Glomerular visceral epithelial cell (primary cell): ENCODE measurements around the gene GRAPL.
A peak's percentile ranks its signal among the peaks of the same experiment; 100 is the strongest.
"Not testable (repeated sequence)": the region's sequence is repeated elsewhere in the genome, so short reads cannot be mapped to it uniquely, and the experiment has no call there.

ENCODE experiments used
- DNase-seq: peaks from one replicate; pipeline ENCODE4 v3.0.0-alpha.2; 2016; ENCODE audit errors: extremely low spot score

GRAPL gene

DNA sequence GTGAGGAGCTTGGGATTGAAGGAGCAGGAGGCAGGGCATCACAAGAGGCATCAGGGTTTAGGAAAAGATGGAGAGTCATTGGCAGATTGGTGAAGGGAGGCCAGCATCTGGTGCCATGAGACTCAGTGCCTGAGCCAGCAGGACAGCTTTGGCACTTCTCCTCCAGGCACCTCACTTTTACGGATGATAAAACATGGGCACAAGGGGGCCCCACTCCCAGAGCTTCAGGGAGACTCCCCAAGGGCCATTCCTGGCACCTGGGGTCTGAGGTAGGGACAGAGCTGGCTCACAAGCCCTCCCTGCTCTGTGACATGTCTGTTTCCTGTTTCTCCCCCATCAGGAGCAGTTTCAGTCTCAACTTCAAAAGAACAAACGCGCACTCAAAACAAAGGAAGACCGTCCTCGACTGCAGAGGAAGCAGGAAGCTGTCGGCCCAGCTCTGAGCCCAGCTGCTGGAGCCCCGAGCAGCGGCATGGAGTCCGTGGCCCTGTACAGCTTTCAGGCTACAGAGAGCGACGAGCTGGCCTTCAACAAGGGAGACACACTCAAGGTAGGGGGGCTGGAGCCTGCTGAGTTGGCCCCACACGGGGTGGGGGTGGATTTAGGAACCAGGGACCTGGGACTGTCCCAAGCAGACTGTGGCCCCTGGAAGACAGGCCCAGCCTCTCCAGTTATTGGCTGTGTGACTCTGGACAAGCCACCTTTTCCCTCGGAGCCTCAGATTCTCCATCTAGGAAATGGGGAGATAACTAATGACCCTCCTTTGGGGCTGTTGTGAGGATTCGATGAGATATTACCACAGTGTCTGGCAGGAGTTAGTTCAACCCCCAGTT lies at the start of gene GRAPL:
Gene GRAPL, plus strand, starts transcription at position 442 of the 833 bp plus-strand sequence. Its CDS starts 31 bp downstream, at position 473.
- not testable (repeated sequence) for DNase-seq

DNA sequence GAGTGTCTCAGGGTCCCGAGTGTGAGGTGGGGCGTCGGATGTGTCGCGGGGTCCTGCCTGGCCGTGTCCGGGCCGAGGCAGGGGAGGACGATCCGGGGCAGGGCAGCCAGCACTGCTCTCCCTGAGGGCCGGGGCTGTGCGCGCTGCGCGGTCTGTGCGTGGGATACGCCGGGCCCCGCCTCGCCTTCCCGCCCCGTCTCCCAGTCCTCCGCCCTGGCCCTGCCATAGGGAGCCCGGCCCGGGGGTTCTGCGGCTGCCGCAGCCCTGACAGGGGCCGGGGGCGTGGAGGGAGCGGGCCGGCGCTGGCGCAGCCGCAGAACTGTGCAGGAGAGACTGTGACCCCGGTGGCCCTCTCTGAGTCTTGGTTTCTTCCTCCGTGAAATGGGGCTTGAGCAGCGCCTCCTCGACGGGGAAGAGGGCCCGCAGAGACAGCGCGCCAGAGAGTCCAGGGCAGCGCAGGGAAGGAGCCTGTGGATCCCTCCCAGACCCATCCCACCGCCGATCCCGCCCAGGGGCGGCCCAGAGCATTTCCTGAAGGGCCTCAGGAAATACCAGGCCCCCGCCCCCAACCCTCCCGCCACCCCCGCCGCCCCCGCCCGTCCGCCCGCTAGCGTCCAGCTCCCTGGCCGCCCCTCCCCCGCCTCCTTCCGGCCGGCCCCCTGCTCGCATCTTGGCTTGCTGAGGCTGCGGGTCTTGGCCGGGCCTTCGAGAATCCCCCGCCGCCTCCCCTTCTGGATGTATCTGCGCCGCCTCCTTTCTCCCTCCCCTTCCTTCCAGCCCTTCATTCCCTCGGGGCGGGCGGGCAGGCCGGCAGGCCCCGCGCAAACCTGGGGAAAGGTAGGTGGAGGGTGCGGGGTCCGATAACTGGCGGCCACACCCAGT lies 38.3 kb upstream of the GRAPL start:
- DNase-seq = not testable (repeated sequence)

DNA sequence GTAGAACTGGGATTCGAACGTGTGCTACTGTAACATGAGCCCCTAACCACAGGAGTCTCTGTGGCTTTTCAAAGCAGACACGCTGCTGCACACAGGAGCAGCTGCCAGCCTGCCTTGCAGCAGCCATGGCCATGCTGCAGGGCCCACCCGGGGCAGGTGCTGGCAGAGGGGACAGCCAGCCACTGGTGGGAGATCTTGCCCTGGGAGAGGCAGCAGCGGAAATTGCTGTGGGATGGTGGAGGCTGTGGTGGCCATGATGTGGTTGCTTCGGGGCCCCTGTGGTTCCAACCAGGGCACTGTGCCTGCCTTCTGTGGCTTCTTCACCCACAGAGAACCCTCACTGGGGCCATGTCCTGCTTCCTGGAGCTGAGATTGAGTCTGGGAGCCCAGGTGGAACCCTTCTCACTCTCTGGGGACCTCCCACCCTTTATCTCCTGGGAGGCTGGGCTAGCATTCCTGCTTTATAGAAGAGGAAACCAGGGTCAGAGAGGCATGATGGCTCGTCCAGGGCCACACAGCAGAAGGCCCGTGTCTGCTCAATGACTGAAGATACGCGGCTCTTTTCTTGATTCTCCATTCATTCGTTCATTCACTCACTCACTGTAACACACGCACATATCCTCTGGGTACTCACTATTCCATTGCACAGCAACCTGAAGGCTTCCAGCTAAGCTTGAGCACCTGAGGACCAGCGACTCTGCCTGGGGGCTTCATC lies 37.2 kb upstream of the GRAPL start:
- DNase-seq = not testable (repeated sequence)

DNA sequence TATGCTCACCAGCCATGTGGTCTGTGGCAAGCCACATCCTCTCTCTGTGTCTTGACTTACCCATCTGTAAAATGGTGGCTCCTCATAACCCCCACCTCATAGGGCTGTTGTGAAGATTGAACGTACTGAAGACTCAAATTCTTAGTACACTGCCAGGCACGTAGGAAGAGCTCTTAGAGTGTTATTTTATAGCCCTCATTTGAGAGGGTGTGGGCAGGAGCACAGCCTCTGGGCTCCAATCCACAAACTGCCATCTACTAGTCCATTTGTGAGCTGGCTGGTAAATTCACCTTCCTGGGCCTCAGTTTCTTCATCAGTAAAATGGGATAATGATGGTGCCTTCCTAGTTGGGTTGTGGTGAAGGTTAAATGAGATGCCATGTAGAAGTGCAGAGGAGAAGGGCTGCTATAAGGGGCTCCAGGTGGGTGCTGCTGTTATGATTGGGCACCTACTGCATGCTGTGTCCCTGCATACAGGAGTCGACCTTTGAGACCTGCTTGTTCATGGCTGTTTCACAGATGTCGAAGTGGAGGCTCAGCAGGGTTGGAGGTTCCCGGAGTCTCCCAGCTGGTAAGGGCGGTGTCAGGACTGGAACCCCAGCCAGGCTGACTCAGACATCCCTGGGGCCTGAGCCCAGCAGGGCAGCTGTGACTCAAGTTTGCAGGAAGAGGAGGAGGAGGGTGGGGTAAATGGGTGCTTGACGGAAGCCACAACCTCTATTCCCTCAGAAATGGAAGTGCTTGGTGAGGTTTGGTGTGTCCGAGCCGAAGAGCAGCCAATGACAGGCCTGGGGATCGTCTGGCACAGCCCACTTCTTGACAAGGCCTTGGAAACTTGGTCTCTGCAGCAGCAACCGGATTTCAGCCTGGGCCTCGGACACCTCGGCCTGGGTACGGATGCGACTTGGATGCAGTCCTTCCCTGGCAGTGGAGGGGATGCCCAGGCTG lies 34.4 kb upstream of the GRAPL start:
- DNase-seq = peak; percentile 20

DNA sequence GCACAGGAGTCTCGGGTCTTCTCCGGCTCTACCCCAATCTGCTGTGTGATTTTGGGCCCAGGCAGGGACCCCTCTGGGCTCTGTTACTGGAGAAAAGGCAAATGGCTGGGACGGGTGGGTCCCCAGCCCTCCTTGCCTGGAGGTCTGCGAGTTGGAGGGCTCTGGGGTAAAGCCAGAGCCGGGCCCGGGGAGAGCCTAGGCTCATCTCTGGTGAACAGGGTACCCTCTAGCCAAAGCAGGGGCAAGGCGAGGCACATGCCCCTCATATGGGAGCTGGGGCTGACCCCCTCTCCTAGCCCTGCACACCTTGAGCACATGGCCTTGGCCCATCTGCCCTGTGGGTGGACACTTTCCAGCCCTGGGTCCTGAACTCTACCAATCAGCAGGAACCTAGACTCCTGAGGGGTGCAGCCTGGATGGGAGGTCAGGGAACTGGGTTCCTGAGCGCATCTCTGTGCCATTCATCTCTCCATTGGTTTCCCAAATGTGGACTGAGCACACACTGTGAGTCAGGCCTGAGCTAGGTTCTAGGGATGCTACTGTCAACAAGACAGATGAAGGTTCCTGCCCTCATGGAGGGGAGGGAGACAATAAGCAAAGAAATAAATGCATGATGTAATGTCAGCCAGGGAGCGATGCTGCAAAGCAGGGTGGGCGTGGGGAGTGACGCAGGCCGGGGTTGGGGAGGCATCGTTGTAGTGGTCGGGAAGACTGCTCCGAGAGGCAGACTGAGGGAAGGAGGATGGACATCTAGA lies 33.5 kb upstream of the GRAPL start:
- not testable (repeated sequence) for DNase-seq

DNA sequence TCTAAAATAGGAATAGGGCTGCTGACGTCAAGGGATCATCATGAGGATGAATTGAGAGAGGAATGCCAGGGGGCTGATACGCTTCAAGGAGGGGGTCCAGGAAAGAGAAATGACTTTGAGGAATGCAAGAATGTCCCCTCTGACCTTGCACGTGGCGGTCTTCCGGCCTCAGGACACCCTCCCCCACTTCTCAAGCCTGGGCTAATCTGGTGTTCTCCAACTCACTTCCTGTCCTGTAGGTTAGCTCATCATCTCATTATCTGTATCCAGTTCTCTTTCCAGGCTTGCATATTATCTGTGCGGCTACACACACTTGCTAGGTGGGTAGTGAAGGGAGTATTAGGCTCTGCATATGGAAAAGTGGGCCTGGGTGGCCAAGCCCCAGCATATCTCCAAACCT lies 18.9 kb upstream of the GRAPL start:
- not testable (repeated sequence) for DNase-seq

DNA sequence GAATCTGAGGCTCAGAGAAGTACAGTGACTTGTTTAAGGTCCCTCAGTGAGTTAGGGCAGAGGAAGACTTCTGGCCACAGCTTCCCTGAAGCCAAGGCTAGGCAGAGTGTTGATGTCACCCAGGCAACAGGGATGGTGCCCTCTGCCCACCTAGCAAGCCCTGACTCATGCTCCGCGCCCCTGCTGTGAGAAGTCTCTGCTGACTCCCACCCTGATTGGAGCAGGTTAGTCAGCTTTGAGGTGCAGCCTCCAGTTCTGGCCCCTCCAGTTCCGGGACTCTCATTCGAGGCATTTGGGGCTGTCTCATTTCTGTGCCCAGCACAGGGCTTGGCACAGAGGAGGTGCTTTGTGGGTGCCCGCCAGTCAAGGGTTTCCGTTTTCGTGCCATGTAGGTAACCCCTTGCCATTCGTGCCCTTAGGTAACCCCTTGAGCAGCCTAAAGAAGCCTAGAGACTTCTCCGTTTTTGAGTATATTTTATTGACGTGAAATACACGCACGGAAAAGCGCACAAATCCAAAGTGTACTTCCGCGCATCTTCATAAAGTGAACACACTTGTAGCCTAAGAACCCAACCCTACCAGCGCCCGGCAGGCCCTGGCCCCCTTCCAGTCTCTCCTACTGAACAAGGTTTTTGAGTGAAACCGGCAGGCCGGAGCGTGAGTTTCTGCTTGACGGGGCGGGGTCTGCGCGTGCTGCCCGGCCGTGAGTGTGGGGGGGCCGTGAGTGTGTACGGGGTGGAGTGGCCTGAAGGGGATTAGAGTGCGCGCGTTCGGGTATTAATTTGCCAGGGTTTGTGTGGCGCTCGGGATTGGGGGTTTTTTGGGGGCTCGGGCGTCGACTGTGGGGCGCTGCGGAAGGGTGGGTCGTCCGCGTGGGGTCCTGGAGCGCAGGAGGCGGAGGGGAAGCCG lies 16.9 kb upstream of the GRAPL start:
- not testable (repeated sequence) for DNase-seq

DNA sequence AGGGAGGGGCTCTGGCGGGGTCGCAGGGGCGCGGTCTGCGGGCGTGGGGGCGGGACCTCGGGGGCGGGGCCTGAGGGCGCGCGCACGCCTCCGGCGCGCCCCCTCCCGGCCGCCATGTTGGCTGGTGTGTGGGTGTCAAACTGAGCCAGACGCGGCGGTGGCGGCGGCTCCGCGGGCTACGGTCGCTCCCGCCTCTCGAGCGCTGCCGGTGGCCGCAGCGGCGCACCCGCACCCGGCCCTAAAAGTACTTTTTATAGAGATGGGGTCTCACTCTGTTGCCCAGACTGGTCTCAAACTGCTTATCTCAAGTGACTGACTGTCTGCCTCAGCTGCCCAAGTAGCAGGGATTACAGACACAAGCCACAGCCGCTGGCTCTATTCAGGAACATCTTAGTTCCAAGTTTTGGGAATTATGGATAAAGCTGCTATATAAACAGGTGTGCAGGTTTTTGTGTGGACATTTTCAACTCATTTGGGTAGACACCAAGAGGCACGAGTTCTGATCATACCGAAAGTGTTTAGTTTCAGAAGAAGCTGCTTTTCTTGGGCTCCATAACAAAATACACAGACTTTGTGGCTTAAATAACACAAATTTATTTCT lies 16.2 kb upstream of the GRAPL start:
- peak; percentile 53 for DNase-seq

DNA sequence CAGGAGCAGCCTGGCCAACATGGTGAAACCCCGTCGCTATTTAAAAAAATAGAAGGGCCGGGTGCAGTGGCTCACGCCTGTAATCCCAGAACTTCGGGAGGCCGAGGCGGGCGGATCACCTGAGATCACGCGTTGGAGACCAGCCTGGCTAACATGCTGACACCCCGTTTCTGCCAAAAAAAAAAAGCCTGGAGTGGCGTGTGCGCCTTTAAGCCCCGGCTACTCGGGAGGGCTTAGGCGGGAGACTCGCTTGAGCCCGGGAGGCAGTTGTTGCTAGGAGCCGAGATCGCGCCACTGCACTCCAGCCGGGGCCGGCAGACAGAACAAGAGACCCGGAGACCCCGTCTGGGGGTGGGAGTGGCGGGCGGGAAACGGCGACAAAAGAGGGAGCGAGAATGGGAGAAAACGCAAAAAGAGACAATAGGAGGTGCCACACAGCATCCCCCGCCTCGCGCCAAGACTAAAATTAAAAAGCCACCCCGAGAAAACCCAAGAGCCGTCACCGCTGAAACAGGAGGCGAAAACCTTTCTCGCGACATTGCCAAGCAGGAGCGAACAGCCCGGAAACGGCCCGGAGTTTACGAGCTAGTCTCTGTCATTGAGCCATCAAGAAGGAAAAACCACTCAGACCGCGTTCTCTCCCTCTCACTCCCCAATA lies 15.5 kb upstream of the GRAPL start:
- peak; percentile 67 for DNase-seq

DNA sequence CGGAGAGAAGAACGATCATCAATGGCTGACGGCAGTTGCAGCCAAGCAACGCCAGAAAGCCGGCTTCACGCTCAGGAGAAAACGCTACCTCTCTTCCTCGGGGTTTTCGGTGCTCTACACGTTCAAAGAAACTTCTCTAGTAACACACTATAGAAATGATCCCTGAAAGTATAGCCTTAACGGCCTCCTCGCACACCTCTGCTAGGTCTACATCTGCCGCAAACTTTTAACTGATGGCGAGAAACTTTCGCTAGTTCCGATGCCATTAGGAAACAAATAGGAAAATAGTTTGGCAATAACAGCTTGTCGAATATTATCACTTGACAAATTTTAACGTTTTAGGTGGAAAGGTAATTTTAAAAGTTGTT lies 14.9 kb upstream of the GRAPL start:
- DNase-seq = peak; percentile 51

DNA sequence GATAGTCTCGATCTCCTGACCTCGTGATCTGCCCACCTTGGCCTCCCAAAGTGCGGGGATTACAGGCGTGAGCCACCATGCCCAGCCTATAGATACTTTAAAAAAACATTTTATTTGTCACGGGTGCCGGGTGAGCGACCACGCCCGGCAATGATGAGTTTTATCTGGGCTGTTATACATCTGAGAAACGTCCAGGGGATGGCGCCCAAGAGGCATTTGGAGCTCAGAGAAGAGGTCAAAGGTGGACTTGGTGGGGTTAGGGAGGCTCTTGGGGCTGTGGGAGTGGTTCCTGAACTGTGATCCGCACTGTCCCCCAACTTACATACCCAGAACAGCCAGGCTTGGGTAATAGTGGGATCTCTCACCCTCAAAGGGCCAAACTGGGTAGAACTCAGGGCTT lies 8.7 kb upstream of the GRAPL start:
- not testable (repeated sequence) for DNase-seq

DNA sequence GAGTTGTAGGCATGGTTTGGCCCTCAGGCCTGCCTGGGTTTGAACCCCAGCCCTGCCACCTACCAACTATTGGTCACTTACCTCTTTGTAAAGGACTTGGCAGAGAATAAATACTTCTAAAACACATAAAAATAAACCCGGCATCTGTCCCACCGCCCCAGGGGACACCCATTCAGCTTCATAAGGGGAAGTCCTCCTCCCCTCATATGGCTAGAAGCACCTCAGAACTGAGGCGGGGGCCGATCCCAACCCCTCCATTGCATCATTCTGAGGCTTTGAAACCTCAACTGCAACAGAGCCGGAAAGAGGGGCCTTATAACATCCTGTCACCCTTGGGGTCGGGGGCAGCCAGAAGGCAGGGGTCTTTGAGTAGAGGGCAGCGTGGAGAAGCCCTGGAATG lies 2.1 kb upstream of the GRAPL start:
- not testable (repeated sequence) for DNase-seq

DNA sequence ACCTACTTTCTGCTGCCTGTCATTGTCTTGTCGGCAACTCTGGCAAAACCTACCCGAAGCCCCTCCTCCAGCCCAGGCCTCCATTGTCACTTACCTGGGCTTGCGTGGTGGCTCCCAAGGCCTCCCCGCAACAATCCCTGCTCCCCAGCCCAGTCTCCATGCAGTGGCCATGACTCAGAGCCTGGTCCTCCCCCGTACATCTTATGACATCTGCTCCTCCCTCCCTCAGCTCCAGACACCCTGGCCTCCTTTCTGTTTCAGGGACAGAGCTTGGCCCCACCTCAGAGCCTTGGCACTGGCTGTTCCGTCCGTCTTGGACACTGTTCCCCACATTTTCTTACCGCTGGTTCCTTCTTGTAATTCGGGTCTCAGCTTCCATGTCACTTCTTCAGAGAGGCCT lies 2.1 kb downstream of the GRAPL start:
- DNase-seq = not testable (repeated sequence)

DNA sequence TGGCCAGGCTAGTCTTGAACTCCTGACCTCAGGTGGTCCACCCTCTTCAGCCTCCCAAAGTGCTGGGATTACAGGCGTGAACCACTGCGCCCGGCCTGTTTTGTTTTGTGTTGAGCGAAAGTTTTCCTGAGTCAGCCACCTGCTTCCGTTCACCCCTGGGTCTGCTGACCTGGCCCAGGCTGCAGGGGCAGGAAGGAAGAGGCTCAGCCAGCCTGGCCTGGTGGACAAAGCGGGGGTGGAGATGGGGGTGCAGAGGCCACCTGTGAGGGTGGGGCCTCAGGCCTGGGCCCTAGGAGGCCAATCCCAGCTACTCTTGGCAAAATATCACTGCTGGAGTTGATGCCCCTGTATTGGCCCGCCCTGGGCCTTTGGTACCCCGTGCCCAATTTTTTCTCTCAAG lies 3.7 kb downstream of the GRAPL start:
- not testable (repeated sequence) for DNase-seq

DNA sequence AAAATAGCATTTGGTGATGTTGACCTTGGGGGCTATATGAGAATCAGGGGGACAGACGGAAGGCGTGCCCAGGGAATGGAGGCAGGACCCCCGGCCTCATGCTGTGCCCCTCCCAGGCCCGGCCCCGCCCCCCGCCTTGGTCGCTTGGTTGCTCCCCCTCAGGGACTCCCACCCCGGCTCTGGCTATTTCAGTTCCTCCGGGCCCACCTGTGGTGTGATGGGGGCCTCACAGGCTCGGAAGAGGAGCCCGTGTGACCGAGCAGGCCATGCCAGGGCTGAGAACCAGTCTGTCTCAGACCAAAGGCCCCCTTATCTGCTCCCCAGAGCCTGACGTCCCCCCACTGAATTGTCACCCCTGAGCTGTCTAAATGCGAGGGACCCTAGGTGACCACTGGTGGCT lies 4.4 kb downstream of the GRAPL start:
- DNase-seq = not testable (repeated sequence)

DNA sequence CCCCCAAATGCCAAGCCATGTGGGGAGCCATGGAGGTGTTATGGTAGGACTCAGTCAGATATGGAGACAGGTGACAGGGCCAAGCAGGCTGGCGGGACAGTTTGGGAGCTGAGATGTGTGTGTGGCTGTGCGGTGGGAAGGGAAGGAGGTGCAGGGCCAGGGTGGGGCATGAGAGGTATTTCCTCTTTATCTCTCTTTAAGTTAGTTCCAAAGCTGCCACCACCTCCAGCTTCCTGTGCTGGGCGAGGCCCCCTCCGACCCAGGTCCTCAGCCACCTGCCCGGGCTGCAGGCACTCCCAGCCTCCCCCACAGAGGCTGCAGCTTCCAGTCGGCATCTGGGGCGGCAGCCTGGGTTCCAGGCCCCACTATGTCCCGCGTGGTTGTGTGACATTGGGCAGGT lies 6.4 kb downstream of the GRAPL start:
- DNase-seq = not testable (repeated sequence)

DNA sequence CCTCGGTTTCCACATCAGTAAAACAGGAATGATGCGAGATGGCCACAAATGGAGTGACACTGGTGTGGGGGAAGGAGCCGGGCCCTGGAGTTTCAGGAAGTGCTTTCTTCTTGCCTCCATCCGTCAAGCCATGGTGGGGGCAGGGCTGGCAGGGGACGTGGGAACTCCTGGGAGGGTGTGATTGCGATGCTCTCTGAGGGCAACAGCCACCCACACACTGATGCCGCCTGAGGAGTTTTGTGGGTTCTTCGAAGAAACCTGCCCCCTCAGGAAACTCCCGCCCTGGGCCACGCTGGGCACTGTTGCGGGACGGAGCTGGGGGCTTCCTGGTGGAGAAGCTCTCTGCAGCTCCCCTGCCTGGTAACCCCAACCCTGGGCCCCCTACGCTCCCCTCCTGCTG lies 8.0 kb downstream of the GRAPL start:
- not testable (repeated sequence) for DNase-seq

DNA sequence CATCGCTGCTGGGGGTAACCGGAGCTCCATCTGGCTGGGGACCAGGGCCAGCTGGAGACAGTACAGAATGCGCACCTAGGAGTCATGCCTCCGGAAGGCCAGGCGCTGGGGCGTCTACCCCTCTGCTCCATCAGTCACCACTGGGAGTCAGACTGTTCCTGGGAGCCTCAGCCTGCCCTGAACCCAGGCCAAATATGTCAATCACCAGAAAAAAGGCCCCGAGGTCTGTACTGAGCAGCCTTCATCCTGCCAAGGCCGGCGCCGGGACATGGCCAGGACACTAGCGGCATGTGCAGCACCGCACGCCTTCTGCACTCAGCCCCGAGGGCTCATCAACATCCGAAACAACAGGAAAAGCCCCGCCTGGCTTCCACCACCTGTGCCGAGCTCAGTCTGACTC lies 8.7 kb downstream of the GRAPL start:
- not testable (repeated sequence) for DNase-seq
